Endothelial cell of umbilical vein (primary cell): ENCODE measurements around the gene WDFY2. TPM values are rescaled to one million over a fixed set of nuclear protein-coding genes. Genes with fewer than 3 reads are reported as not detected.

Experiments used
- BruUV-seq: library from RNA; stranded (reverse); fragments of 400-500 nt; replicated peaks from 2 replicates; lab custom pipeline; 2021; lab: Mats Ljungman, UMichigan
- CTCF ChIA-PET: fragments of 300-600, 350-600 bp; sonication (Branson Sonifier 250); formaldehyde crosslinking; loops from one replicate; lab custom pipeline; 2021; ENCODE audit warnings: antibody characterized with exemption, inconsistent platforms; lab: Charles Lee
- POLR2A ChIA-PET: fragments of 300-600, 350-600 bp; sonication (Branson Sonifier 250); formaldehyde crosslinking; loops from one replicate; lab custom pipeline; 2021; ENCODE audit warnings: antibody characterized with exemption, inconsistent platforms; lab: Charles Lee
- DNase-seq: peaks from one replicate; pipeline ENCODE4 v3.0.0-alpha.2; 2011; ENCODE audit warnings: low read depth, low spot score
- FAIRE-seq: peaks from 2 replicates; lab custom pipeline; 2011; peaks lifted over from hg19 to GRCh38; lab: Jason Lieb, UNC
- H2AFZ ChIP-seq: 2 replicates; pipeline ENCODE4 v1.6.0; 2012; ENCODE audit warnings: low read depth, low read length, control low read depth, inconsistent platforms
- H3K27ac ChIP-seq: 2 replicates; pipeline ENCODE4 v1.5.1; 2011; ENCODE audit warnings: low read depth, mild to moderate bottlenecking, control low read depth, low read length, moderate library complexity; ENCODE audit not compliant: insufficient read depth
- H3K27me3 ChIP-seq, 2 experiments: 2 replicates each; pipeline versions ENCODE4 v1.6.0 to v1.6.1; 2011; ENCODE audit warnings: low read length in 2 of 2, mixed read lengths in 1 of 2; ENCODE audit not compliant: control insufficient read depth in 2 of 2, insufficient read depth in 2 of 2
- H3K36me3 ChIP-seq, 2 experiments: 2 replicates in 1 of 2; 3 replicates in 1 of 2; pipeline ENCODE4 v1.5.1; 2011; ENCODE audit warnings: low read length in 2 of 2, mild to moderate bottlenecking in 1 of 2, moderate library complexity in 1 of 2; ENCODE audit not compliant: control insufficient read depth in 2 of 2, insufficient read depth in 2 of 2; ENCODE audit errors: extremely low read depth in 1 of 2
- H3K4me1 ChIP-seq: 3 replicates; pipeline ENCODE4 v1.5.1; 2011; ENCODE audit warnings: mild to moderate bottlenecking, low read length; ENCODE audit not compliant: control insufficient read depth, insufficient read depth; ENCODE audit errors: extremely low read depth
- H3K4me2 ChIP-seq: 2 replicates; pipeline ENCODE4 v1.6.1; 2011; ENCODE audit warnings: low read length, control low read depth, mixed read lengths; ENCODE audit not compliant: insufficient read depth
- H3K4me3 ChIP-seq, 3 experiments: fragments of 200-600 bp in 1 of 3; sonication (generic), shearing (Covaris generic) in 1 of 3; replicated peaks in 1 of 3; 2 replicates each; pipeline ENCODE4 v1.5.1; 2011 to 2016; ENCODE audit warnings: control low read depth in 3 of 3, low read length in 3 of 3, mild to moderate bottlenecking in 2 of 3, inconsistent platforms in 1 of 3, low read depth in 1 of 3, moderate library complexity in 1 of 3; ENCODE audit not compliant: insufficient read depth in 1 of 3
- H3K79me2 ChIP-seq: 2 replicates; pipeline ENCODE4 v1.6.0; 2012; ENCODE audit warnings: low read length, inconsistent platforms; ENCODE audit not compliant: control insufficient read depth, insufficient read depth
- H3K9ac ChIP-seq: replicated peaks from 2 replicates; pipeline ENCODE3; 2011; ENCODE audit warnings: low read length, control low read depth; ENCODE audit not compliant: insufficient read depth; ENCODE audit errors: extremely low read depth
- H3K9me1 ChIP-seq: replicated peaks from 3 replicates; pipeline ENCODE4 v1.6.0; 2011; ENCODE audit warnings: mild to moderate bottlenecking, low read length; ENCODE audit not compliant: control insufficient read depth, insufficient read depth; ENCODE audit errors: extremely low read depth
- H3K9me3 ChIP-seq: replicated peaks from 2 replicates; pipeline ENCODE4 v1.5.1; 2012; ENCODE audit warnings: low read length, inconsistent platforms; ENCODE audit not compliant: control insufficient read depth, insufficient read depth
- H4K20me1 ChIP-seq: replicated peaks from 2 replicates; pipeline ENCODE3; 2011; ENCODE audit warnings: mild to moderate bottlenecking, low read length; ENCODE audit not compliant: control insufficient read depth, insufficient read depth; ENCODE audit errors: extremely low read depth
- FOS ChIP-seq: IDR thresholded peaks from 2 replicates; pipeline ENCODE4 v1.6.1; 2011; ENCODE audit warnings: mild to moderate bottlenecking, low read length, moderate library complexity, borderline replicate concordance; ENCODE audit not compliant: insufficient read depth
- JUN ChIP-seq: IDR thresholded peaks from 2 replicates; pipeline ENCODE4 v1.6.1; 2011; ENCODE audit warnings: borderline replicate concordance, low read depth; ENCODE audit not compliant: insufficient read length, insufficient read depth
- MYC ChIP-seq: IDR thresholded peaks from one replicate; pipeline ENCODE4 v1.6.1; 2011; ENCODE audit warnings: mild to moderate bottlenecking, low read depth, low read length
- POLR2A ChIP-seq: IDR thresholded peaks from 2 replicates; pipeline ENCODE4 v1.6.1; 2012; ENCODE audit warnings: low read depth, mild to moderate bottlenecking, control low read depth, low read length
- POLR2AphosphoS5 ChIP-seq: IDR thresholded peaks from 2 replicates; pipeline ENCODE4 v1.6.1; 2012; ENCODE audit warnings: low read depth, mild to moderate bottlenecking, control low read depth, low read length, moderate library complexity; ENCODE audit not compliant: insufficient read depth
- dilution Hi-C: fragments of 300-500 bp; cut with MboI; formaldehyde crosslinking; loops from one replicate; pipeline ENCODE4 v1.15.0; 2019; ENCODE audit warnings: low sequenced_read_pairs; ENCODE audit not compliant: extremely low pct_ligation_motif_present
- intact Hi-C: fragments of 100-400 bp; cut with micrococcal nuclease; formaldehyde crosslinking; loops from one replicate; pipeline ENCODE4 v1.10.0; 2022
- polyA plus RNA-seq, 4 experiments: library from polyadenylated mRNA; depleted of rRNA in 3 of 4; stranded (reverse) in 3 of 4; unstranded in 1 of 4; fragments of >200 nt; gene quantifications; 2 replicates each; pipeline versions ENCODE4 v1.2.1 to v1.2.3, GENCODE V29; 2011 to 2012; ENCODE audit warnings: missing spikeins in 1 of 4
- total RNA-seq: library from RNA; stranded (reverse); gene quantifications from 2 replicates; pipeline ENCODE4 v1.2.3, GENCODE V29; 2021
- TF ChIP-seq, protein P1 (sequence below): IDR thresholded peaks from 2 replicates; pipeline ENCODE4 v1.6.1; 2011; ENCODE audit not compliant: insufficient read depth, insufficient read length
- TF ChIP-seq, protein P2 (sequence below), 2 donors: IDR thresholded peaks; 1 replicate in 1 of 2; 2 replicates in 1 of 2; pipeline ENCODE4 v1.5.1; 2011; ENCODE audit warnings: low read length in 2 of 2, mild to moderate bottlenecking in 2 of 2, moderate library complexity in 2 of 2, control low read depth in 1 of 2, inconsistent platforms in 1 of 2, low read depth in 1 of 2; ENCODE audit not compliant: insufficient read depth in 1 of 2; ENCODE audit errors: extremely low read depth in 1 of 2

Gene WDFY2
- total and polyA plus RNA-seq, 2 donors (not counting 3 experiments of a cell fraction or from before 2014, with no cell fraction given) = 2.1 to 5.5 TPM

DNA sequence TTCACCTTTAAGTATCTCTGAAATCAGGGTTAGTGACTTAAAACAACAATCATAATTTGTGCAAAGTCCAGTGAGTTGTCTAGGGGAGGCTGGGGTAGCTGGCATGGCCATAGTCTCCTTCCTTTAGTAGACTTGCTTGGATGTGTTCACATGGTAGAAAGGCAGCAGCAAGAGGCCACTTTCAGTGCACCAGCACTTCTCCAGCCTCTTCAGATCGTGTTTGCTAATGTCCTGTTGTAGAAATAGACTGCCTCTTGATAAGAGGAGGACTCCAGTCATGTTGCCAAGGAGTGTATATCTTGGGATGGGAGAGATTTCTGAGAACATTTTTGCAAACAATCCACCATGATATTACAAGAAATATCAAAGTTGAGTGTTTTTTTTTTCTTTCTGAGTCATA lies 22.9 kb downstream of the WDFY2 start:
- no peak for FAIRE-seq
- no peaks in the 10 kb centered on the region for H3K9me1 ChIP-seq
- no TSS peak for BruUV-seq
- no peaks in the 10 kb centered on the region for H3K27me3 ChIP-seq
- no peak overlapping the region for H3K27ac ChIP-seq
- no peaks in the 10 kb centered on the region for H4K20me1 ChIP-seq
- H3K4me2 ChIP-seq = no peak overlapping the region
- no peaks in the 10 kb centered on the region for H3K79me2 ChIP-seq
- dilution Hi-C loops = no loop called here
- no peak for DNase-seq
- no peaks in the 10 kb centered on the region for H3K36me3 ChIP-seq
- peaks cover 2% of the 10 kb centered on the region for H3K4me1 ChIP-seq
- intact Hi-C loops = no loop called here
- no peak overlapping the region for H3K9ac ChIP-seq
- no peaks in the 10 kb centered on the region for H3K9me3 ChIP-seq
- TF ChIP-seq JUN (no peak), POLR2AphosphoS5 (no peak)
- no peak overlapping the region for H3K4me3 ChIP-seq
- POLR2A ChIA-PET = no interaction called here
- CTCF ChIA-PET = no interaction called here
- H2AFZ ChIP-seq = no peak overlapping the region

- Histone ChIP-seq H3K4me2 (no peak overlapping the region), H3K36me3 (no peaks in the 10 kb centered on the region), H3K4me3 (no peak overlapping the region), H3K27ac (no peak overlapping the region), H3K9ac (no peak overlapping the region), H4K20me1 (no peaks in the 10 kb centered on the region), H3K4me1 (peaks cover 2% of the 10 kb centered on the region), H3K27me3 (no peaks in the 10 kb centered on the region), H3K79me2 (no peaks in the 10 kb centered on the region), H3K9me1 (no peaks in the 10 kb centered on the region), H3K9me3 (no peaks in the 10 kb centered on the region), H2AFZ (no peak overlapping the region)
- ChIA-PET POLR2A (no interaction called here), CTCF (no interaction called here)
- TF ChIP-seq, protein P1, sequence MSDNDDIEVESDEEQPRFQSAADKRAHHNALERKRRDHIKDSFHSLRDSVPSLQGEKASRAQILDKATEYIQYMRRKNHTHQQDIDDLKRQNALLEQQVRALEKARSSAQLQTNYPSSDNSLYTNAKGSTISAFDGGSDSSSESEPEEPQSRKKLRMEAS = no peak
- no peak for TF ChIP-seq FOS
- TF ChIP-seq POLR2A = no peak
- TF ChIP-seq, protein P2, sequence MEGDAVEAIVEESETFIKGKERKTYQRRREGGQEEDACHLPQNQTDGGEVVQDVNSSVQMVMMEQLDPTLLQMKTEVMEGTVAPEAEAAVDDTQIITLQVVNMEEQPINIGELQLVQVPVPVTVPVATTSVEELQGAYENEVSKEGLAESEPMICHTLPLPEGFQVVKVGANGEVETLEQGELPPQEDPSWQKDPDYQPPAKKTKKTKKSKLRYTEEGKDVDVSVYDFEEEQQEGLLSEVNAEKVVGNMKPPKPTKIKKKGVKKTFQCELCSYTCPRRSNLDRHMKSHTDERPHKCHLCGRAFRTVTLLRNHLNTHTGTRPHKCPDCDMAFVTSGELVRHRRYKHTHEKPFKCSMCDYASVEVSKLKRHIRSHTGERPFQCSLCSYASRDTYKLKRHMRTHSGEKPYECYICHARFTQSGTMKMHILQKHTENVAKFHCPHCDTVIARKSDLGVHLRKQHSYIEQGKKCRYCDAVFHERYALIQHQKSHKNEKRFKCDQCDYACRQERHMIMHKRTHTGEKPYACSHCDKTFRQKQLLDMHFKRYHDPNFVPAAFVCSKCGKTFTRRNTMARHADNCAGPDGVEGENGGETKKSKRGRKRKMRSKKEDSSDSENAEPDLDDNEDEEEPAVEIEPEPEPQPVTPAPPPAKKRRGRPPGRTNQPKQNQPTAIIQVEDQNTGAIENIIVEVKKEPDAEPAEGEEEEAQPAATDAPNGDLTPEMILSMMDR (IDR thresholded peaks at IDR 0.05; ENCODE audit: extremely low read depth in 1 of 2, insufficient read depth in 1 of 2, low read depth in 1 of 2, low read length in 2 of 2) = no peak
- TF ChIP-seq MYC = no peak
- dilution Hi-C loops (no loop called here), intact Hi-C loops (no loop called here)
- BruUV-seq = no TSS peak
- no peak for FAIRE-seq
- no peak for DNase-seq
Observed at GRCh38 chr13:51608857-51609406, 24.7 kb downstream of the WDFY2 start.
